HG03442 (cell line): Measurements from ENCODE around the gene FBXO24.
"Not testable (repeated sequence)": the region's sequence is repeated elsewhere in the genome, so short reads cannot be mapped to it uniquely, and the experiment has no call there.

ENCODE experiments used
- ATAC-seq: cut with Tn5 transposase; IDR thresholded peaks from one replicate; pipeline ENCODE4 v1.9.1; 2021; ENCODE audit warnings: mild to moderate bottlenecking, moderate library complexity; ENCODE audit not compliant: unreplicated experiment

The FBXO24 gene

GRCh38 chr7:100586266-100587025 lies at the start of gene FBXO24:
TSS of gene FBXO24 (plus strand) at chr7:100586328. CDS start at chr7:100586626, 298 bp downstream.
- ATAC-seq, result peak; percentile 83

- not testable (repeated sequence) for ATAC-seq
Observed at GRCh38 chr7:100536695-100537094, 49.4 kb upstream of the FBXO24 start.

GRCh38 chr7:100538348-100538653 lies 47.8 kb upstream of the FBXO24 start:
- no peak for ATAC-seq

GRCh38 chr7:100538654-100539435 lies 47.3 kb upstream of the FBXO24 start, which contains the start of gene AGFG2:
TSS of gene AGFG2 (plus strand) at chr7:100539203. CDS start at chr7:100539347, 144 bp downstream.
- peak; percentile 93 for ATAC-seq

- ATAC-seq, result no peak
Observed at GRCh38 chr7:100539436-100540006, 46.6 kb upstream of the FBXO24 start.

- no peak for ATAC-seq
Observed at GRCh38 chr7:100540073-100540723, 45.9 kb upstream of the FBXO24 start.

- not testable (repeated sequence) for ATAC-seq
Observed at GRCh38 chr7:100541309-100541708, 44.8 kb upstream of the FBXO24 start.

GRCh38 chr7:100543586-100543985 lies 42.5 kb upstream of the FBXO24 start:
- no peak for ATAC-seq

- ATAC-seq, result no peak
Observed at GRCh38 chr7:100544386-100544785, 41.7 kb upstream of the FBXO24 start.

GRCh38 chr7:100544967-100545359 lies 41.2 kb upstream of the FBXO24 start:
- no peak for ATAC-seq

GRCh38 chr7:100545360-100546128 lies 40.6 kb upstream of the FBXO24 start:
- peak; percentile 48 for ATAC-seq

GRCh38 chr7:100546129-100546925 lies 39.8 kb upstream of the FBXO24 start:
- peak; percentile 36 for ATAC-seq

- ATAC-seq, result no peak
Observed at GRCh38 chr7:100546926-100547800, 39.0 kb upstream of the FBXO24 start.

GRCh38 chr7:100547872-100548271 lies 38.3 kb upstream of the FBXO24 start:
- ATAC-seq, result no peak

GRCh38 chr7:100548446-100548845 lies 37.7 kb upstream of the FBXO24 start:
- ATAC-seq, result not testable (repeated sequence)

- no peak for ATAC-seq
Observed at GRCh38 chr7:100552532-100552931, 33.6 kb upstream of the FBXO24 start.

- no peak for ATAC-seq
Observed at GRCh38 chr7:100553032-100553431, 33.1 kb upstream of the FBXO24 start.

GRCh38 chr7:100555701-100556100 lies 30.4 kb upstream of the FBXO24 start:
- ATAC-seq, result no peak

GRCh38 chr7:100556541-100556940 lies 29.6 kb upstream of the FBXO24 start:
- no peak for ATAC-seq
